ENCODE measurements around the gene GRB10. TPM values are rescaled to one million over a fixed set of nuclear protein-coding genes. Genes with fewer than 3 reads are reported as not detected.
A peak's percentile ranks its signal among the peaks of the same experiment; 100 is the strongest.

GRB10 gene
- polyA plus RNA-seq, 2 of the 4 experiments (the other 2 are of a cell fraction) = 23.2 to 37.0 TPM

DNA sequence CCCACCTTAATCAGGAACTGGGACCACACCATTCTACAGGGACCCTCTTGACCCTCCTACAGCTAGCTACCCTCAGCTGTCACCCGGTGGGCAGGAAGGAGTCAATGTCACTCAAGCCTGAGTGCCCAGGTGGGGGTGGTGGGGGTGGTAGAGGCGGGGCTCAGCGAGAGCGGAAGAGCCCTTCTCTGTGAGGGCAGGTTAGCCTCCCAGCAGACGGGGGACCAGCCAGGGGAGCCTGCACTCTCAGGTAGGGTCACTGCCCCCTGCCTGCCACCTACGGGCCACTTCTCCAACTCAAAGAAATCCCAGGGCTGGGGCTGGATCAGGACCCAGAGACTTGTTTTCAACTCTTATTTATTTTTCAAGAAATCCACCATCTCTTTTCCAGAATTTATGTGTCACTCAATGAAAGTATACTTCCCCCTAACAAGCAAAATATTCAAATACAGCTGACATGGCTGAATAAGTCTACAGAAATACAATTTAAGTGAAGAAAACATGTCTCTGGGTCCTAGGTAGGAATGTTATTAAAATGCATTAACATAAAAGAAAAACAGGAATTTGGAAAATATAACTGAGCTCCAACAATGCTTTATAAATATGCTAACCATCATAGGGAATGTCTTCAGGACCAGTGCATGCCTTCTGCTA, 154.1 kb downstream of the GRB10 start:
- H3K9me3 ChIP-seq = no peaks in the 10 kb centered on the region
- H3K4me3 ChIP-seq = no peak overlapping the region
- no peak for FAIRE-seq
- H3K4me2 ChIP-seq = no peak overlapping the region
- POLR2A ChIA-PET = no interaction called here
- TF ChIP-seq HMGXB4 (CRISPR knock-in tag; IDR thresholded peaks at IDR 0.05; ENCODE audit: borderline replicate concordance) = no peak
- TF ChIP-seq MAFK (IDR thresholded peaks at IDR 0.05; ENCODE audit: partially characterized antibody) = peak; percentile 47
- CTCF ChIA-PET = interaction anchor here (1.2 to 2.1 kb wide), 3 partner anchors 16 to 533 kb away, joined by 3 to 8 read pairs (median 5); no protein-coding TSS in a partner anchor
- 96% methylated on average over 6 of the region's 6 CpGs for WGBS (ENCODE audit: missing lambda C conversion rate)
- DNase-seq (ENCODE audit: low read depth in 1 of 2, low spot score in 1 of 2) = no peak
- no peak overlapping the region for H3K27ac ChIP-seq
- H3K4me1 ChIP-seq = no peaks in the 10 kb centered on the region
- ATAC-seq = no peak

GRCh38 chr7:50627824-50628361, 154.8 kb downstream of the GRB10 start:
- CTCF ChIA-PET = interaction anchor here (1.2 kb wide), 1 partner anchor 533 kb away, joined by 3 read pairs; no protein-coding TSS in a partner anchor
- no peak overlapping the region for H3K4me3 ChIP-seq
- H3K4me2 ChIP-seq = no peak overlapping the region
- H3K9me3 ChIP-seq = no peaks in the 10 kb centered on the region
- no peak for TF ChIP-seq RARB (CRISPR knock-in tag; IDR thresholded peaks at IDR 0.05)
- TF ChIP-seq USF2 (IDR thresholded peaks at IDR 0.05) = no peak
- TF ChIP-seq HEYL (CRISPR knock-in tag; IDR thresholded peaks at IDR 0.05) = no peak
- no peak for TF ChIP-seq ZSCAN20 (CRISPR knock-in tag; IDR thresholded peaks at IDR 0.05)
- TF ChIP-seq, protein P1, sequence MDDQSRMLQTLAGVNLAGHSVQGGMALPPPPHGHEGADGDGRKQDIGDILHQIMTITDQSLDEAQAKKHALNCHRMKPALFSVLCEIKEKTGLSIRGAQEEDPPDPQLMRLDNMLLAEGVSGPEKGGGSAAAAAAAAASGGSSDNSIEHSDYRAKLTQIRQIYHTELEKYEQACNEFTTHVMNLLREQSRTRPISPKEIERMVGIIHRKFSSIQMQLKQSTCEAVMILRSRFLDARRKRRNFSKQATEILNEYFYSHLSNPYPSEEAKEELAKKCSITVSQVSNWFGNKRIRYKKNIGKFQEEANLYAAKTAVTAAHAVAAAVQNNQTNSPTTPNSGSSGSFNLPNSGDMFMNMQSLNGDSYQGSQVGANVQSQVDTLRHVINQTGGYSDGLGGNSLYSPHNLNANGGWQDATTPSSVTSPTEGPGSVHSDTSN (IDR thresholded peaks at IDR 0.05) = no peak
- no peak for TF ChIP-seq HMGXB4 (CRISPR knock-in tag; IDR thresholded peaks at IDR 0.05; ENCODE audit: borderline replicate concordance)
- TF ChIP-seq CBX2 (IDR thresholded peaks at IDR 0.05; ENCODE audit: borderline replicate concordance, low read depth) = no peak
- TF ChIP-seq BHLHE40 (IDR thresholded peaks at IDR 0.05; ENCODE audit: low read depth, low read length) = no peak
- no peak for TF ChIP-seq HDAC2 (IDR thresholded peaks at IDR 0.05)
- TF ChIP-seq SREBF2 (IDR thresholded peaks at IDR 0.05) = no peak
- no peak for TF ChIP-seq FOSB (CRISPR knock-in tag; IDR thresholded peaks at IDR 0.05)
- TF ChIP-seq POLR2AphosphoS2 (conservative IDR thresholded peaks at IDR 0.05; ENCODE audit: low read length) = no peak
- TF ChIP-seq FOSL2 (IDR thresholded peaks at IDR 0.05) = no peak
- no peak for TF ChIP-seq FOSL2 (CRISPR knock-in tag; IDR thresholded peaks at IDR 0.05)
- TF ChIP-seq EP300 (IDR thresholded peaks at IDR 0.05) = no peak
- TF ChIP-seq ATOH8 (CRISPR knock-in tag; IDR thresholded peaks at IDR 0.05; ENCODE audit: low read depth) = no peak
- no peak for TF ChIP-seq GATA3 (IDR thresholded peaks at IDR 0.05; ENCODE audit: borderline replicate concordance)
- TF ChIP-seq FOXS1 (CRISPR knock-in tag; IDR thresholded peaks at IDR 0.05) = no peak
- no peak for TF ChIP-seq CHD2 (IDR thresholded peaks at IDR 0.05; ENCODE audit: low read length, partially characterized antibody)
- DNase-seq (ENCODE audit: low read depth in 1 of 2, low spot score in 1 of 2) (no peak), FAIRE-seq (no peak), ATAC-seq (no peak)
- no peak overlapping the region for H3K27ac ChIP-seq
- POLR2A ChIA-PET = no interaction called here
- 89% methylated on average over 12 of the region's 17 CpGs for WGBS (ENCODE audit: missing lambda C conversion rate)
- H3K4me1 ChIP-seq = no peaks in the 10 kb centered on the region

Data from A549 (cell line).